Activated T-cell treated with anti-CD3 and anti-CD28 coated beads, Interleukin-2, amount 50 U/mL, for 24 hours (primary cell): ENCODE results near the gene COQ8A.
A peak's percentile ranks its signal among the peaks of the same experiment; 100 is the strongest.
"Not testable (repeated sequence)": the region's sequence is repeated elsewhere in the genome, so short reads cannot be mapped to it uniquely, and the experiment has no call there.

Experiments used
- DNase-seq: peaks from one replicate; pipeline ENCODE4 v3.0.0-alpha.2; 2020
- H3K27ac Mint-ChIP-seq: 2 replicates; pipeline ENCODE4 v1.8.0; 2020; ENCODE audit warnings: mild to moderate bottlenecking, mixed read lengths
- H3K27me3 Mint-ChIP-seq: 2 replicates; pipeline ENCODE4 v1.8.0; 2020; ENCODE audit warnings: mixed read lengths
- H3K36me3 Mint-ChIP-seq: 2 replicates; pipeline ENCODE4 v1.8.0; 2020; ENCODE audit warnings: low read depth, mixed read lengths
- H3K4me1 Mint-ChIP-seq: 2 replicates; pipeline ENCODE4 v1.8.0; 2020; ENCODE audit warnings: low read depth, mixed read lengths
- H3K4me3 Mint-ChIP-seq: 2 replicates; pipeline ENCODE4 v1.8.0; 2020; ENCODE audit warnings: mild to moderate bottlenecking, moderate library complexity, mixed read lengths
- H3K9me3 Mint-ChIP-seq: 2 replicates; pipeline ENCODE4 v1.8.0; 2020; ENCODE audit warnings: mixed read lengths

The COQ8A gene

DNA sequence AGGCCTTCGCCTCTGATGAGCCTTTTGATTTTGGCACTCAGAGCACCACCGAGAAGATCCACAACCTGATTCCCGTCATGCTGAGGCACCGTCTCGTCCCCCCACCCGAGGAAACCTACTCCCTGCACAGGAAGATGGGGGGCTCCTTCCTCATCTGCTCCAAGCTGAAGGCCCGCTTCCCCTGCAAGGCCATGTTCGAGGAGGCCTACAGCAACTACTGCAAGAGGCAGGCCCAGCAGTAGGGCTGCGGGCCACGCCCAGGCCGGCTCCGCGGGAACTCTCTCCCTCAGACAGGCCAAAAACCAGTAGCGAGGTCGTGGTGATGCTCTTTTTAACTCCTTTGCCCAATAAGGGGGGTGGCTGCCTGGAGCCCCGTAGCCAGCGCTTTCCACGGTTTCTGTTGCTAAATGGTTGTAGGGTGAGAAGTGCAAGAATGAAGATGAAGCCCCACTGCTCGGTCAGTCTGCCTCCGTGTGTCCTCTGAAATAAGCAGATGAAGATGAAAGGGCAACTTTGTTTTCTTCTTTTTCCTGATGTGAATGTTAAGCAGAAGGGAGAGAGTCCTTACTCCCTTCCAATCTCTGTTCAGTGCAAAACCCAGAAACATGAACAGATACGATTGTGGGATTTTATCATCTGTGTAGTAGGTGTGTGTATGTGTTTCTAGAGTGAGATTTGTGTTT lies 46.5 kb downstream of the COQ8A start:
- Mint-ChIP-seq H3K36me3 (peaks cover 52% of the 10 kb centered on the region), H3K27ac (no peak overlapping the region)

DNA sequence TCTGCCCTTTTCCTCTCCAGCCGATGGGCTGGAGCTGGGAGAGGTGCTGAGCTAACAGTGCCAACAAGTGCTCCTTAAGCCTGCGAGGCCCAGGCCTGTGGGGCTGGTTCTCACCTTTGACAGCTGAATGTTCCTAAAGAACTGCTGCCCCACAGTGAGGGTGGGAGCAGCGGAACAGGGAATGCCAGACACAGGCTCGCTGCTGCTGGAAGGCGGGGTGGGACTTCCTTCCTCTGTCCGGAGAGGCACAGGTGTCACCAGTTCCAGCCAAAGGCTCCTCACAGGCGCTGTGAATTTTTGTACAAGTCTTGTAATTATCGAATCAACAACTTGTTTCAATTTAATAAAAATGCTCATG lies 47.1 kb downstream of the COQ8A start:
- Mint-ChIP-seq H3K4me1 (peaks cover 24% of the 10 kb centered on the region), H3K4me3 (no peak overlapping the region), H3K9me3 (no peaks in the 10 kb centered on the region), H3K36me3 (peaks cover 48% of the 10 kb centered on the region), H3K27ac (no peak overlapping the region), H3K27me3 (no peaks in the 10 kb centered on the region)
- no peak for DNase-seq

More for the DNA sequence above, 46.5 kb downstream of the COQ8A start:
- Mint-ChIP-seq H3K9me3 (no peaks in the 10 kb centered on the region), H3K4me1 (peaks cover 24% of the 10 kb centered on the region), H3K4me3 (no peak overlapping the region), H3K27me3 (no peaks in the 10 kb centered on the region)
- DNase-seq = no peak

DNA sequence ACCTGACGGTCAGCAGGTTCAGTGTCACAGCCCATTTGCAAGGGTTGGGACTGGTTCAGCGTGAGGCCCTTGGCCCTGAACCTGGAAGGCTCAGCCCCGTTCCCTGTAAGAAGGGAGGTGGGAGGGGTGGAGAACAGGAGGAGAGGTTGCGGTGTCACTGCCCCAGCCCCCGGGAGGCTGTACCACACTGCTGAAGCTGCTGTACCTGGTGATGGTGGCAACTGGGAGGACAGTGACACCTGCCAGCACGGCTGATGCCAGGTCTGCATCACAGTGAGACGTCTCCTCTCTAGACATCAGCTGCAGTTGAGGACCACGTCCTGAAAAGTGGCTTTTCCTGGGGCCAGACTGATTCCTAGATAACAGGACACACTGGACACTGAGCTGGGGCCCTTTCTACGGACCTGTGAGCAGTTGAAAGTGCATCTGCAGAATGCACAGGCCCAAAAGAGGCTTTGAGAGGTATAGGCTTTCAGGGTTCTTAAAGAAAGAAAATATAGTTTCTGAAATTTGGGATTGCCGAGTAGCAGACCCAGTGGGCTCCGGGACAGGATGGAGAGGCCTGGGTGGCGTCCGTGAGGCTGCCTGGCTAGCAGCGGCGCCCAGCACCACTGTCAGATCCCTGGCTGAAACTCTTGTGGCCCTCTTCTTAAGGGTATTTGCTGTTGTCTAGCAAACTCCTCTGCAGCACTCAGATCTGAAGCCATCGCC lies 47.7 kb downstream of the COQ8A start:
- Mint-ChIP-seq H3K27me3 (no peaks in the 10 kb centered on the region), H3K4me1 (peaks cover 24% of the 10 kb centered on the region), H3K27ac (no peak overlapping the region), H3K36me3 (peaks cover 42% of the 10 kb centered on the region), H3K4me3 (no peak overlapping the region), H3K9me3 (no peaks in the 10 kb centered on the region)
- DNase-seq = peak; percentile 29

DNA sequence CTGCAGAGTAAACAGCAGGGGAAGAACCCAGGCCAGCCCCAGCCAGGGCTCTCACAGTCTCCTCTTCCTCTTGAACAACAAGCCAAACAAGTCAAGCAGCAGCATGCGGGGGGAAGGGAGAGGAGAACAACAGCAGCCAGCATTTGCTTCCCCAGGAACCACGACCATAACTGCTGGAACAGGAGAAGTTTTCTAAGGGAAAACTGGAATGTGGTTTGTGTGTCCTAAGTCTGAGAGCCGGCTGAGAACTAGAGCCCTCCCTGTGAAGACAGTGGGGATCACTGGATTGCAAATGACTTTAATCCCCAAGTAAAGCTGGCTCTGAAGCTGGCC lies 48.2 kb downstream of the COQ8A start:
- DNase-seq = no peak
- Mint-ChIP-seq H3K36me3 (peaks cover 36% of the 10 kb centered on the region), H3K27ac (no peak overlapping the region), H3K4me1 (peaks cover 24% of the 10 kb centered on the region), H3K9me3 (no peaks in the 10 kb centered on the region), H3K4me3 (no peak overlapping the region), H3K27me3 (no peaks in the 10 kb centered on the region)

DNA sequence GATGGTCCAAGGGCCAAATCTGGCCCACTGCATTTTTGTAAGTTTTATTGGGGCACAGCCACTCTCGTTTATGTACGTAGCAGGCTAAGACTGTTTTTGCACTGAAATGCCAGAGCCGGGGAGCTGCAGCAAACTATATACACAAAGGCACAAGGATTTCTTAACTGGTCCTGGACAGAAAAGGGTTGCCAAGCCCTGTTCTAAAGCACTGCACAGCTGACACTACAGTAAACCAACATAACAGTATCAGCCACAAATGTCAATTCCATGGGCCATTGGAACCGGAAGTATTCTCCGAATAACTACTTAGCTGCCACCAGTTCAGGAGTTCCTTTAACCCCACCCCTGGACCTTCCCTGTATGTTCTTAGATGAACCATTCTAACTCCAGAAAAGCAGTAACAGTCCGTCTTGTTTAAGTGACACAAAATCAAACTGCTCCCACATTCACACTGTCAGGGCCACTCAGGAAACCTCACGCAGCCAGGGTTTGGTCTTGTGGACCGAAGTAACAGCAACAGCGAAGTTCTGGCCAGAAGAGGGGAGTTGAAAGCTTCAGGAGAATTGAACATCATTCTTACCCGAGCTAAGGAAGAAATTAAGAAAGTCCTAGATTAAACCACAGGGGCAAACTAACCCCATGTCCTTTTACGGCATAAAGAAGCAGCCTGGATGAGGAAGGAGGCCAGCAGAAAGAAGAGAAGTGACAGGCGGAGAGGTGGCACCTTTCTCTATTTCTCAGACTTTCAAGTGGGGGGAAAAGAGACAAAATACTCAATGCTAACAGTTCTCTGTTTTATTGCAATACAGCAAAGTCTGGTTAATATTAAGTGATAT lies 49.2 kb downstream of the COQ8A start:
- Mint-ChIP-seq H3K4me3 (no peak overlapping the region), H3K9me3 (no peaks in the 10 kb centered on the region), H3K27ac (peak overlapping the region; percentile 89), H3K36me3 (peaks cover 32% of the 10 kb centered on the region), H3K27me3 (no peaks in the 10 kb centered on the region), H3K4me1 (peaks cover 24% of the 10 kb centered on the region)
- peak; percentile 27 for DNase-seq

DNA sequence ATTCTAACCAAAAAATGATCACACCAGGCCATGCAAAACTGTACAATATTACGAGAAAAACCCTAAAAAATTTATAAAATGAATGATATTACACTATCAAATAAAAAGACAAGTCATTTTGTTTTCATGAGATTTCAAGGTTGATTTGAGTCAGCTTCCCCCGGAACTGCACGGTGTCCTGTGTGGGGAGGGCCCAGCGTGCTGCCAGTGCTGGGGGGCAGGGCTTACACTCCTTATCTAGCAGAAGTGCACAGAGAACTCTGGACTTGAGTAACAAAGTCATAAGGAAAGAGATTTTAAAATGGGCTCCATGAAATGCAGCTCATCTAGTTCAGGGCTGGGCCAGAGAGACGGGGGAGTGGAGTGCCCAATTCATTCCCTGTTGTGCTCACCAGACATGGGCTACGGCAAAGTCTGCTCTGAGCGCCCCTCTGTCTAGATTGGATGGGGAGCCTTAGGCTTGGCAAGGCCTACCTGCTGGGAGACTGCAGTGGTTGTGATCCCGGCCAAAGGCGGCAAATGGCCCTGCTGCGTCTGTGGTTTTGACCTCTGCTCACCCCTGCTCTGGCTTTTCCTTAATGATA lies 50.1 kb downstream of the COQ8A start:
- Mint-ChIP-seq H3K4me1 (peaks cover 24% of the 10 kb centered on the region), H3K4me3 (no peak overlapping the region), H3K27me3 (no peaks in the 10 kb centered on the region), H3K36me3 (peaks cover 23% of the 10 kb centered on the region), H3K9me3 (no peaks in the 10 kb centered on the region), H3K27ac (peak overlapping the region; percentile 89)
- peak; percentile 68 for DNase-seq

DNA sequence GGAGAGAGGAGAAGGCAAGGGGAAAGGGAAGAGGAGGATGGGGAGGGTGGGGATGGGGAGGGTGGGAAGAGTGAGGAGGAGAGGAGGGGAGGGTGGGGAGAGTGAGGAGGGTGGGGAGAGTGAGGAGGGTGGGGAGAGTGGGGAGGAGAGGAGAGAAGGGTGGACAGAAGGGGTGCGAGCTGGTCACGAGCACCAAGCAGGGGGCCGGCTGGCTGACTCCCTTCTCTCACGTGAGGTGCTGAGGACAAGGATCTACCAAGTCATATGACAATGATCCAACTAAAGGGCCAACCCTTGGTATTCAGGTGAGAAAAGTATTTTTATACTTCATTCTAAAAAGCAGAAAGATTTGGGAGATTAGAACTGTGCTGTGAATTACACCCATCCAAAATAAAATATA lies 51.8 kb downstream of the COQ8A start:
- DNase-seq = no peak
- Mint-ChIP-seq H3K27ac (no peak overlapping the region), H3K36me3 (peaks cover 7% of the 10 kb centered on the region), H3K4me3 (no peak overlapping the region), H3K4me1 (peaks cover 30% of the 10 kb centered on the region), H3K27me3 (no peaks in the 10 kb centered on the region), H3K9me3 (no peaks in the 10 kb centered on the region)

DNA sequence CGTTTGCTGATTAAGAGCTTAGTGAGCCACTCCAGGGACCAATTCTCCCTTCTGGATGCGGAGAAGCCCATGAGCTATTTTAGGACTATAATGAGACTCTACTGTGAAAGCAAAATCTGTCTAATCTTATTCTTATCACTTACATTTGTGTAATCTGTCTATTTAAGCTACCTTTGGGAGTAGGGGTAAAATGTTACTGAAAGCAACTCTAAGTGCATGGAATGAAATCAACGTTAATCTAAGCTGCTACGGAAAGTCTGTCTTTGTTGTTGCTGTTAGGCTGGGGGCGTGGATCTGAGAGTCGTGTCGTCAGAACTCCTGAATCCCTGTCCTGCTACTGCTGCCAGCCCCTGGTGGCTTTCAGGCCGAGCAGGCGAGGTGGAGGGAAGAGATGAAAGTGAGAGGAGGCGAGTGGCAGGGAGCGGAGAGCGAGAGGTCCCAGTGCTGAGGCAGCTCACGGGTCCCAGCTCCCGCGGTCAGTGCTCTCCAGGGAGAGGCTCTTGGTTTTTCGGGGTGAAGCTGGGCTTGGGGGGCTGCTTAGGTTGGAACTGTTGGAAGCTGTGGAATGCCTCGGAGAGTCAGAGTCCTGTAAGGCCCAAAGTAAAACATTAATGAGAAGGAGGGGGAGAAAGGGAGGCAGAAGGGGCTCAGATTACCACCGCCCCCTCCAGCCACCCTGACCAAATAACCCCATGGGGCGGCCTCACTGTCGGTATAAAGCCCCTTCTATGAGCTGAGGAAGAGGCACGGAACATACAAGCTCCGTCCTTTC lies 53.9 kb downstream of the COQ8A start:
- Mint-ChIP-seq H3K27ac (no peak overlapping the region), H3K4me1 (peaks cover 25% of the 10 kb centered on the region), H3K9me3 (no peaks in the 10 kb centered on the region), H3K4me3 (no peak overlapping the region), H3K36me3 (no peaks in the 10 kb centered on the region), H3K27me3 (no peaks in the 10 kb centered on the region)
- no peak for DNase-seq

DNA sequence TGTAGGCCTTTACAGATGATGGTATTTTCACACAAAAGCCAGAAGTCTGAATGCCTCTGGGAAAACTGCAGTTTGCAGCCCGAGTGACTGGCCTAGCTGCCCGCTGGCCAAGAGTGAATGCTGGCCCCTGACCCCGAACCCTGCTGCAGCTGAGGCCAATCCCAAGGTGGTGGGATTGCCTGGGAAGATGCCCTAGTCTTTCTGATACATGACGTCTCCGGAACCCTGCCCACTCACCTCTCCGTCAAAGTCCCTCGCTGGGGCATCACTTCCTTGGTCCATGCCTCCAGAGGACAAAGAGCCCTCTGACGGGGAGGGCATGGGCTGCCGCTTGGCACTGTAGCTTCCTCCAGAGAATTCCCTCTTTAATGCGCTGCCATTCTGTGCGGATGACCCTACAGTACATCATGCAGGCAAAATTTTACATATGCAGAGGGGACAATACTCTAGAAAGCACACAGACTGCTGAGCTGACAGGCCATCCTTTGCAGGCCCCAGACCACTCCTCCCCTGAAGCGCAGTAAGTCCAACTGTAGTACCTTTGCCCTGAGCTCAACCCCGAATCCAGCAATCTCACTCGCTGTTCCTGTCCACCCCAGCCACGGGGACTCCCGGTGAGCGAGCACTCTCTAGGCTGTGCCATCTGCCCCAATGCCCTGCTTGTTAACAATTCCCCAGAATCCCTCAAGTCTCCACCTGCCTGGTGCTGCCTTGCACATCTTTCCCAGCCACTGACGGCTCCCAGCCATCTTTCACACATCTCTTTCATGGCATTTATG lies 54.7 kb downstream of the COQ8A start:
- Mint-ChIP-seq H3K4me1 (peaks cover 17% of the 10 kb centered on the region), H3K4me3 (no peak overlapping the region), H3K27me3 (no peaks in the 10 kb centered on the region), H3K27ac (no peak overlapping the region), H3K9me3 (no peaks in the 10 kb centered on the region), H3K36me3 (no peaks in the 10 kb centered on the region)
- no peak for DNase-seq

DNA sequence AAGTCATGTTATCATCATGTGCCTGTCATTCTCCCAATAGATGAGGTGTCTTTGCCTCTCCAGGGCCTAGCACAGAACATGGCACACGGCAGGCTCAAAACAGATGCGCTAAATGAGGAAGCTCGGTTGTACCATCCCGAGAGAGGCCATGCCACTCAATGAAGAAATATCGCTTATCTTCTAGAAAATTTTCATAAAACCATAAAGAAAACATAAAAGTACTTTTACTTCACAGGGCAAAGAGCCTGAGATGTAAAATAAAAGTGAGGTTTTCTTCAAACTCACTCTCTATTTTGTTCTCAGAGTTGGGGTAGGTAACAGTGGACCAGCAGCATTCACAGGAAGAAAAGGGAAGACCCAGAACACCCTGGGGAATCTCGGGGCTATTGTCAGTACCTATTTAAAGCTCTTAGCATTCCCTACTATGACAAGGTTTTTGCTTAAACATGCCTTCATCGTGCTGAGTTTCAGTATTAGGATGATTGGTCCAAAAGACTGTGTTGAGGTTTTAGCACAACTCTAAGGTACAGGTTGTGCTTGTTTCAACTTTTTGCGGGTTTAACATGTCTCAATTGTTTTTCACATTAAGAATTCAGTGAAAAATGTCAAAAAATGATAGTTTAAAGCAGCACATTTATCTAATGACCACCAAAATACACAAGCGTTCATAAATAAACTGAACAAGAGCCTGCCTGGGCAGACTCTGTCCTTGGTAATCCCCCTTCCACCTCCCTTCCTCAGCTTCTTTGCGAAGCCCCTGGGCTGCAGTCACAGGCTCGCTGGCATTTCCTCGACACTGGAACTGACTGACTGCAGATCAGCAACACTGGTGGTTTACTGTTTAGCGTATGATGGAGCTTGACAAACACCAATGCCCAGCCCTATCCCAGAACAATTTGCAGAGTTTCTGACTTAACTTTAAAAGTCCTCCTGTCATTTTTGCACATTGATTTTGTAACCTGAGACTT lies 55.6 kb downstream of the COQ8A start:
- Mint-ChIP-seq H3K36me3 (no peaks in the 10 kb centered on the region), H3K9me3 (no peaks in the 10 kb centered on the region), H3K27ac (no peak overlapping the region), H3K4me3 (no peak overlapping the region), H3K27me3 (no peaks in the 10 kb centered on the region), H3K4me1 (peaks cover 9% of the 10 kb centered on the region)
- DNase-seq = no peak

DNA sequence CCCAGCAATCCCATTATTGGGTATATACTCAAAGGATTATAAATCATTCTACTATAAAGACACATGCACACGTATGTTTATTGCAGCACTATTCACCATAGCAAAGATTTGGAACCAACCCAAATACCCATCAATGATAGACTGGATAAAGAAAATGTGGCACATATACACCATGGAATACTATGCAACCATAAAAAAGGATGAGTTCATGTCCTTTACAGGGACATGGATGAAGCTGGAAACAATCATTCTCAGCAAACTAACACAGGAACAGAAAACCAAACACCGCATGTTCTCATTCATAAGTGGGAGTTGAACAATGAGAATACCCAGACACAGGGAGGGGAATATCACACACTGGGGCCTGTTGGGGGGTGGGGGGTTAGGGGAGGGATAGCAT lies 59.5 kb downstream of the COQ8A start:
- H3K9me3 Mint-ChIP-seq, DNase-seq, H3K4me3 Mint-ChIP-seq, H3K27me3 Mint-ChIP-seq, H3K4me1 Mint-ChIP-seq, H3K36me3 Mint-ChIP-seq, H3K27ac Mint-ChIP-seq: not testable (repeated sequence)

DNA sequence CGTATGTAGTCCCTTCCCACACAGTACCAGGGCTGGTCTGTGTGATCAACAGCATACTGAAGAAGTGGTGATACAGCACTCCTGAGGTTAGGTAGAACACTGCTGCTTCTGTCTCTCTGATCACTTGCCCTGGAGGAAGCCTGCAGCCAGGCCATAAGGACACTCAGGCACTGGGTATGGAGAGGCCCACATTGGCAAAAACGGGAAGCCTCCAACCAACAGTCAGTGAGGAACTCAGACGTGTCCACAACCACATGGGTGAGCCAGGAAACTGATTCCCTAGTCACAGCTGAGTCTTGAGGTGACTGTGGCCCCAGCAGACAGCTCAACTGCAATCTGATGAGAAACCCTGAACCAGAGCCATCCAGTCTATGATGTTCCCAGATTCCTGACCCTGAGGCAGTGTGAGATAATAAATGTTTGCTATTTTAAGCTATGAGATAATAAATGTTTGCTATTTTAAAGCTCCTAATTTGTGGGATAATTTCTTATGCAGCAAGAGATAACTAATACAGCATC lies 62.5 kb downstream of the COQ8A start:
- Mint-ChIP-seq H3K9me3 (no peaks in the 10 kb centered on the region), H3K27ac (no peak overlapping the region), H3K36me3 (no peaks in the 10 kb centered on the region), H3K27me3 (no peaks in the 10 kb centered on the region), H3K4me3 (no peak overlapping the region), H3K4me1 (no peaks in the 10 kb centered on the region)
- DNase-seq = peak; percentile 25

DNA sequence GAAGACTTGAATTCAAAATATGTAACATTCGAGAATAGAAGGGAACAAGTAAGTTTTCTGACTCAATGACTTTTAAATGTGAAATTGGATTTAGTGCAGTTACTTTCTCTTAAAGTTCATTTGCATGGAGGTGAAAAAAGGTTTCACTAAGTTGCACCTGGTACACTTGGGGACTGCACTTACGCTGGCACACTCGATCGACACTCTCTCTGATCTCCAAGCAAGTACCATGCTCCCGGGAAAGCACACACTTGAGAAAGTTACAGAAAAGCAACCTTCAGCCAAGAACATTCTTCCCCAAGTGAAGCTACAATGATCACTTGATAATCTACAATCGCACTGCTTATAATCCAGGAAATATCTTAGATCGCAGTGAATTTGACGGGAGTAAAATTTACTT lies 63.1 kb downstream of the COQ8A start:
- Mint-ChIP-seq H3K4me3 (no peak overlapping the region), H3K27me3 (no peaks in the 10 kb centered on the region), H3K36me3 (no peaks in the 10 kb centered on the region), H3K9me3 (no peaks in the 10 kb centered on the region), H3K27ac (no peak overlapping the region), H3K4me1 (no peaks in the 10 kb centered on the region)
- DNase-seq = no peak
